IgD-negative memory B cell (primary cell): ENCODE results near the gene IGIP. TPM values are rescaled to one million over a fixed set of nuclear protein-coding genes. Genes with fewer than 3 reads are reported as not detected.

ENCODE experiments used
- H3K27ac Mint-ChIP-seq, 3 donors: one replicate each; pipeline ENCODE4 v1.8.0; 2020 to 2022; ENCODE audit warnings: mild to moderate bottlenecking in 3 of 3, mixed read lengths in 3 of 3, moderate library complexity in 1 of 3
- H3K27me3 Mint-ChIP-seq: one replicate; pipeline ENCODE4 v1.8.0; 2021; ENCODE audit warnings: mixed read lengths
- H3K36me3 Mint-ChIP-seq: one replicate; pipeline ENCODE4 v1.8.0; 2020; ENCODE audit warnings: mild to moderate bottlenecking, mixed read lengths
- H3K4me1 Mint-ChIP-seq, 3 donors: one replicate each; pipeline ENCODE4 v1.8.0; 2020 to 2022; ENCODE audit warnings: mixed read lengths in 3 of 3, mild to moderate bottlenecking in 1 of 3
- H3K4me3 Mint-ChIP-seq, 4 donors: one replicate each; pipeline ENCODE4 v1.8.0; 2020 to 2022; ENCODE audit warnings: mild to moderate bottlenecking in 4 of 4, mixed read lengths in 4 of 4, moderate library complexity in 3 of 4
- H3K9me3 Mint-ChIP-seq, 3 donors: one replicate each; pipeline ENCODE4 v1.8.0; 2020 to 2021; ENCODE audit warnings: mixed read lengths in 3 of 3, mild to moderate bottlenecking in 1 of 3
- polyA plus RNA-seq: library from polyadenylated mRNA; unstranded; fragments of 300-500 nt; fragmentation: Illumina TruSeq; gene quantifications from one replicate; pipeline ENCODE4 v1.2.3, GENCODE V29; 2021

IGIP gene
- 0.36 TPM for polyA plus RNA-seq

GRCh38 chr5:140125637-140126036 is at the start of gene IGIP:
IGIP (plus strand) TSS chr5:140125937; CDS start chr5:140128477, 2,540 bp downstream.
- Mint-ChIP-seq H3K4me3 (no peak within 1 kb of the TSS), H3K27ac (no peak within 1 kb of the TSS), H3K27me3 (no peaks in the 10 kb centered on the region), H3K36me3 (peaks cover 1% of the 10 kb centered on the region), H3K9me3 (no peaks in the 10 kb centered on the region), H3K4me1 (peaks cover 11 to 29% (median 14%) of the 10 kb centered on the region in 3 donors)

- H3K36me3 Mint-ChIP-seq = no peaks in the 10 kb centered on the region
- peaks cover 0 to 3% (median 0%) of the 10 kb centered on the region in 3 donors for H3K4me1 Mint-ChIP-seq
- no peak overlapping the region for H3K4me3 Mint-ChIP-seq
- no peak overlapping the region for H3K27ac Mint-ChIP-seq
- no peaks in the 10 kb centered on the region for H3K9me3 Mint-ChIP-seq
- peaks cover 4% of the 10 kb centered on the region for H3K27me3 Mint-ChIP-seq
Observed at GRCh38 chr5:140076142-140076541, 49.6 kb upstream of the IGIP start.

- Mint-ChIP-seq H3K27ac (no peak overlapping the region), H3K4me1 (peaks cover 0 to 3% (median 0%) of the 10 kb centered on the region in 3 donors), H3K9me3 (no peaks in the 10 kb centered on the region), H3K4me3 (no peak overlapping the region), H3K27me3 (peaks cover 4% of the 10 kb centered on the region), H3K36me3 (no peaks in the 10 kb centered on the region)
Observed at GRCh38 chr5:140076788-140077187, 48.9 kb upstream of the IGIP start.

DNA sequence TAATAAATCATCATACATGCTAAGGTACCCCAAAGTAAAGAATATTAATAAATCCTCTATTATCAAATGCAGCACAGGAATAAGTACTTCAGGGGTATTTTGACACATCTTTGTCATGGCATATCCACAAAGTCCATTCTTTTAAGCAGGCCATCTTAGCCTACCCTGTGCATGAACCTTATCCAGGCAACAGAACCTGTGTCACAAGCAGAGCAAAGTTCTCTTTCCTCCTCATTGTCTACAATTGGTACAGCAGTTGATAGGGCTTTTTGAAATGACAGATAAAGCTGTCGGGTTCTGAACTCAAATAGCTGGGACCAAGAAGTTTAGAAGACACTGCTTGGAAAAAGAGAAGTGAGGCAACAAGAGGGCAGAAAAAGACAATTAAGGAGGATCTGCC is 42.6 kb upstream of the IGIP start:
- Mint-ChIP-seq H3K4me1 (no peaks in the 10 kb centered on the region), H3K27me3 (peaks cover 1% of the 10 kb centered on the region), H3K4me3 (no peak overlapping the region), H3K36me3 (no peaks in the 10 kb centered on the region), H3K9me3 (no peaks in the 10 kb centered on the region), H3K27ac (no peak overlapping the region)

GRCh38 chr5:140083650-140084049 is 42.1 kb upstream of the IGIP start:
- H3K4me3 Mint-ChIP-seq = no peak overlapping the region
- no peaks in the 10 kb centered on the region for H3K9me3 Mint-ChIP-seq
- no peak overlapping the region for H3K27ac Mint-ChIP-seq
- no peaks in the 10 kb centered on the region for H3K36me3 Mint-ChIP-seq
- no peaks in the 10 kb centered on the region for H3K4me1 Mint-ChIP-seq
- H3K27me3 Mint-ChIP-seq = peaks cover 1% of the 10 kb centered on the region

DNA sequence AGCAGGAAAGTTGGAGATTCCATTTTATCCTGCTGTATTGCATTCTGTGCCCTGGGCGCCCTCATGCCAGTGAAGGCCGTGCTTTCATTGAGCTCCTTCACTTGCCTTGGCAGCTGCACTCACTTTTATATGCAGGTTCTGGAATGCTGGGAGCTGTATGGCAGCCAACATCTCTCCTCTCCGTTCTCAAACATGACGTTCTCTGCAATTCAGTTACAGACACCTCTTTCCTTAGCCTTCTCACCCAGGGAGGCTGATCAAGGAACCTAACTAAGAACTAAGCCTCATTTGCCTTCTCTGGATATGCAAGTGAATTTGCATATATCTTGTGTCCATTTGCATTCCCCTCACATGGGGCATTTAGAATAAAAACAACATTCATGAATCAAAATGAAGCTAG is 41.2 kb upstream of the IGIP start:
- Mint-ChIP-seq H3K9me3 (peaks cover 2 to 7% (median 3%) of the 10 kb centered on the region in 3 donors), H3K27me3 (peaks cover 1% of the 10 kb centered on the region), H3K4me1 (no peaks in the 10 kb centered on the region), H3K36me3 (no peaks in the 10 kb centered on the region), H3K27ac (no peak overlapping the region), H3K4me3 (no peak overlapping the region)

- Mint-ChIP-seq H3K27ac (no peak overlapping the region), H3K4me3 (no peak overlapping the region), H3K9me3 (peaks cover 9 to 22% (median 14%) of the 10 kb centered on the region in 3 donors), H3K36me3 (peaks cover 2% of the 10 kb centered on the region), H3K4me1 (no peaks in the 10 kb centered on the region), H3K27me3 (peaks cover 12% of the 10 kb centered on the region)
Observed at GRCh38 chr5:140090251-140090650, 35.5 kb upstream of the IGIP start.

DNA sequence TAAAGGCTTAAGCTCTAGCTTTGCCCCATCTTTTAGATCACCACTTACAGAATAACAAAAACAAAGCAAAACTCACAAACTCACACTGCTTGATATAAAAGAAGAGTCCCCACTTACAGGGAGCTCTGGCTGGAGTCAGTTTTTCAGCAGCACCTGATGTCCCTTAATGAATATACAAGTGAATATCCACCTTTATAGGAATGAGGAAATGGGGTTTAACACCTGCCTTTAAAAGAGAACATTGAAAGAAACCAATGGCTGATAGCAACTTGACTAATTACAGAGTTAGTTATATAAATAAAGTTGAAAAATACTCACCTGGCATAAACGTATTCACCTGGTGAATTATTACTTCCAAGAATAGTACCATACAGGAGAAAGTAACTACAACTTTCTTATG is 32.6 kb upstream of the IGIP start:
- Mint-ChIP-seq H3K9me3 (peaks cover 9 to 22% (median 14%) of the 10 kb centered on the region in 3 donors), H3K27me3 (peaks cover 12% of the 10 kb centered on the region), H3K4me1 (no peaks in the 10 kb centered on the region), H3K36me3 (peaks cover 2% of the 10 kb centered on the region), H3K27ac (no peak overlapping the region), H3K4me3 (no peak overlapping the region)

DNA sequence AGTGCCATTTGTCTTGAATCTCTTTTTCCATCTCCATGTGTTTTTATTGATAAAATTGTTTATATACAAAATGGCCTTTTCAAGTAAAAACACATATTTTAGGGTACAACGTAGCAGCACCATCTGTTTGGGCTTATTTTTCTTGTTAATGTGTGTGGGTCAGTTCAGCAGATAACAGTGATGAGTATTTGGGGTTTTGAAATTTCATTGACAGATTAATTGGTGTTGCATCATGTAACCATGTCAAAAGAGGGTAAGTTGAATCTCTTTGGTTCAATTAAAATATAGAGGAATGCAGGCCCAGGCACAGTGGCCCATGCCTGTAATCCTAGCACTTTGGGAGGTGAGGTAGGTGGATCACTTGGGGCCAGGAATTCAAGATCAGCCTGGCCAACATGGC is 31.9 kb upstream of the IGIP start:
- Mint-ChIP-seq H3K27me3 (peaks cover 12% of the 10 kb centered on the region), H3K4me1 (no peaks in the 10 kb centered on the region), H3K36me3 (peaks cover 2% of the 10 kb centered on the region), H3K9me3 (peaks cover 9 to 22% (median 14%) of the 10 kb centered on the region in 3 donors), H3K4me3 (no peak overlapping the region), H3K27ac (no peak overlapping the region)

DNA sequence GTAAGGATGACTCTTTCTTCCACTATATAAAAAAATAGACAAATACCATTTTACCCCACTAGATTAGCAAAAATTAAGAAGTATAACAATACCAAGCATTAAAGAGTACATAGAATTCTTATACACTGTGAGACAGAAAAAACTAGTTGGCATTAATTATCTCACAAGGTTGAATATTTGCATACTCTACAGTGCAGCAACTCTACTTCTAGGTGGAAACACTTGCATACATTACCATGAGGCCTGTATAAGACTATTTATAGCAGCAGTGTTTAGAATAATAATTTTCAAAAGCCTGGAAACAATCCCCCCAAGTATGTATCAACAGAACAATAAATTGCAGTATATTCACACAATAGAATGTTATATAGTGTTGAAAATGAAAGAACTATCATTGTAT is 30.8 kb upstream of the IGIP start:
- Mint-ChIP-seq H3K9me3 (peaks cover 6 to 12% (median 10%) of the 10 kb centered on the region in 3 donors), H3K4me3 (no peak overlapping the region), H3K36me3 (peaks cover 2% of the 10 kb centered on the region), H3K27ac (no peak overlapping the region), H3K27me3 (peaks cover 12% of the 10 kb centered on the region), H3K4me1 (no peaks in the 10 kb centered on the region)

- H3K4me1 Mint-ChIP-seq = peaks cover 0 to 3% (median 0%) of the 10 kb centered on the region in 3 donors
- peaks cover 0 to 2% (median 0%) of the 10 kb centered on the region in 3 donors for H3K9me3 Mint-ChIP-seq
- no peaks in the 10 kb centered on the region for H3K36me3 Mint-ChIP-seq
- no peak overlapping the region for H3K27ac Mint-ChIP-seq
- peaks cover 2% of the 10 kb centered on the region for H3K27me3 Mint-ChIP-seq
- H3K4me3 Mint-ChIP-seq = no peak overlapping the region
Observed at GRCh38 chr5:140101179-140101578, 24.6 kb upstream of the IGIP start.

DNA sequence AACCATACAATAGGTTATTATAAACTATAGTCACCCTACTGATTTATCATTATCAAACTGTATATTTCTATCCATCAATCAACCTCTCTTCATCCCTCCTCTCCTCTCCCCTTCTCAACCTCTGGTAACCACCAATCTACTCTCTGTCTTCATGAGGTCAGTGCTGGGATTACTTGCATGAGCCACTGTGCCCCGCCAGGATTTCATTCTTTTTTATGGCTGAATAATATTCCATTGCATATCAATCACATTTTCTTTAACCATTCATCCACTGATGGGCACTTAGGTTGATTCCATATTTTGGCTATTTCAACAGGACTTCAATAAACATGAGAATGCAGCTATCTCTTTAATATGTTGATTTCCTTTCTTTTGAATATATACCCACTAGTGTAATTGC is 22.6 kb upstream of the IGIP start:
- Mint-ChIP-seq H3K27ac (no peak overlapping the region), H3K9me3 (peaks cover 0 to 2% (median 0%) of the 10 kb centered on the region in 3 donors), H3K4me1 (peaks cover 4 to 13% (median 7%) of the 10 kb centered on the region in 3 donors), H3K36me3 (no peaks in the 10 kb centered on the region), H3K4me3 (no peak overlapping the region), H3K27me3 (peaks cover 3% of the 10 kb centered on the region)

GRCh38 chr5:140104100-140104499 is 21.6 kb upstream of the IGIP start:
- H3K36me3 Mint-ChIP-seq = no peaks in the 10 kb centered on the region
- peaks cover 8% of the 10 kb centered on the region for H3K27me3 Mint-ChIP-seq
- no peak overlapping the region for H3K4me3 Mint-ChIP-seq
- H3K9me3 Mint-ChIP-seq = peaks cover 0 to 2% (median 0%) of the 10 kb centered on the region in 3 donors
- H3K4me1 Mint-ChIP-seq = peaks cover 8 to 22% (median 10%) of the 10 kb centered on the region in 3 donors
- H3K27ac Mint-ChIP-seq = no peak overlapping the region

- Mint-ChIP-seq H3K27me3 (peaks cover 11% of the 10 kb centered on the region), H3K27ac (peak overlapping the region; percentile 98), H3K9me3 (no peaks in the 10 kb centered on the region), H3K4me3 (peak overlapping the region in 3 of 4 donors; percentile 32 to 93 (median 80)), H3K36me3 (no peaks in the 10 kb centered on the region), H3K4me1 (peaks cover 17 to 33% (median 20%) of the 10 kb centered on the region in 3 donors)
Observed at GRCh38 chr5:140106101-140106500, 19.6 kb upstream of the IGIP start.

GRCh38 chr5:140106805-140107311 is 18.9 kb upstream of the IGIP start:
- Mint-ChIP-seq H3K4me1 (peaks cover 21 to 36% (median 25%) of the 10 kb centered on the region in 3 donors), H3K36me3 (no peaks in the 10 kb centered on the region), H3K9me3 (no peaks in the 10 kb centered on the region), H3K27me3 (peaks cover 11% of the 10 kb centered on the region), H3K27ac (peak overlapping the region; percentile 98), H3K4me3 (peak overlapping the region; percentile 93 to 99 (median 96))

DNA sequence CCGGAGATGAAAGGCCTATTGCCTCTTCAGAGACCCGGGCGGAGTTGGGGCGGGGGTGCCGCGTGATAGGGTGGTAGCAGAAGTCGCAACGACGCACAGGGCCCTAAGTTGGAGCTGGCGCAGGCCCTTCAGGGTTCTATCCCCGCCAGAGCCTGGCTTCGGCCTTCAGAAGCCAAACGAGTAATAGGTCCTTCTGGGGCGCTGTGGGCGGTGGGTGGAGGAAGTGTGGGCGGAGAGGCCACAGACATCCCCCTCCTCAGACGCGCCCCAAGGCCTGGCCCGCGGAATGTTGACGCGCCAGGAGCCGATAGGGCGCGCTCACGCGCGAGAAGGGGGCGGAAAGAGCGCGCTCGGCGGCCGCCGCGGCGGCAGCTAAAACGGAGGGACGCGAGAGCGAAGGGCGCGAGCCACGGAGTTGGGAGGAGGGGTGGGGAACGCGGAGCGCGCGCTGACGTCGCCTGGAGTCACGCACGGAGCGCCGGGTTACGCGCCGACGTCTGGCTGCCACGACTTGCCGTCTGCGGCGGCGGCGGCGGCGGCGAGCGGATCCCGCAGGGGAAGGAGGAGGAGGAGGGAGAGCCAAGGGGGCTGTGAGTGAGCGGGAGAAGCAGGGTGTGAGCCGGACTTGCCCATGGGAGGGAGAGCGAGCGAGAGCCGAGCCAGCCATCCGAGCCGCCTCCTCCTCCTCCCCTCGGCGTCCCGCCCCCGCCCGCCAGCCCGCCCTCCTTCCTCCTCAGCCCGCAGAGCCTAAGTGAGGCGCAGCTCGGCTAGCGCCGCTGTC is 18.2 kb upstream of the IGIP start:
- H3K27ac Mint-ChIP-seq = peak overlapping the region; percentile 98
- H3K9me3 Mint-ChIP-seq = no peaks in the 10 kb centered on the region
- H3K36me3 Mint-ChIP-seq = no peaks in the 10 kb centered on the region
- H3K4me1 Mint-ChIP-seq = peaks cover 25 to 42% (median 31%) of the 10 kb centered on the region in 3 donors
- peak overlapping the region; percentile 93 to 99 (median 96) for H3K4me3 Mint-ChIP-seq
- H3K27me3 Mint-ChIP-seq = peaks cover 11% of the 10 kb centered on the region
